H9 (cell line): Measurements from ENCODE around the gene RPS29. TPM values are rescaled to one million over a fixed set of nuclear protein-coding genes. Genes with fewer than 3 reads are reported as not detected.

Experiments
- DNase-seq: peaks from one replicate; pipeline ENCODE4 v3.0.0-alpha.2; 2017
- H2AFZ ChIP-seq: one replicate; pipeline ENCODE4 v1.6.1; 2013; ENCODE audit warnings: mild to moderate bottlenecking, low read length, control low read depth, moderate library complexity
- H2AK5ac ChIP-seq: 2 replicates; pipeline ENCODE4 v1.6.1; 2013; ENCODE audit warnings: low read length, control low read depth, mixed read lengths; ENCODE audit not compliant: insufficient read length
- H2BK120ac ChIP-seq: one replicate; pipeline ENCODE4 v1.6.1; 2013; ENCODE audit warnings: low read depth, mild to moderate bottlenecking, low read length, control low read depth, inconsistent platforms; ENCODE audit not compliant: poor library complexity, severe bottlenecking
- H2BK12ac ChIP-seq: 2 replicates; pipeline ENCODE4 v1.6.1; 2013; ENCODE audit warnings: low read length, control low read depth, mixed read lengths, low read depth; ENCODE audit not compliant: insufficient read length
- H2BK15ac ChIP-seq: 2 replicates; pipeline ENCODE4 v1.6.1; 2013; ENCODE audit warnings: low read depth, low read length, control low read depth
- H2BK20ac ChIP-seq: one replicate; pipeline ENCODE4 v1.6.1; 2013; ENCODE audit warnings: low read depth, mild to moderate bottlenecking, low read length, control low read depth, inconsistent platforms; ENCODE audit not compliant: poor library complexity, severe bottlenecking
- H2BK5ac ChIP-seq: 2 replicates; pipeline ENCODE4 v1.6.1; 2013; ENCODE audit warnings: low read length, control low read depth, mixed read lengths; ENCODE audit not compliant: insufficient read length
- H3K14ac ChIP-seq: 2 replicates; pipeline ENCODE4 v1.6.1; 2013; ENCODE audit warnings: low read length, control low read depth; ENCODE audit not compliant: insufficient read depth
- H3K18ac ChIP-seq: 2 replicates; pipeline ENCODE4 v1.6.1; 2013; ENCODE audit warnings: low read depth, mild to moderate bottlenecking, mixed read lengths, low read length, control low read depth; ENCODE audit not compliant: insufficient read length
- H3K23ac ChIP-seq: 2 replicates; pipeline ENCODE4 v1.6.1; 2013; ENCODE audit warnings: low read length, control low read depth, mixed read lengths, low read depth; ENCODE audit not compliant: insufficient read length
- H3K23me2 ChIP-seq: 2 replicates; pipeline ENCODE4 v1.6.1; 2013; ENCODE audit warnings: low read depth, mild to moderate bottlenecking, mixed read lengths, low read length, control low read depth; ENCODE audit not compliant: insufficient read length, poor library complexity, severe bottlenecking
- H3K27ac ChIP-seq: 2 replicates; pipeline ENCODE4 v1.5.1; 2013; ENCODE audit warnings: low read length, control low read depth, mixed read lengths, low read depth; ENCODE audit not compliant: insufficient read length
- H3K27me3 ChIP-seq: 2 replicates; pipeline ENCODE4 v1.6.1; 2013; ENCODE audit warnings: low read length, control low read depth, inconsistent platforms; ENCODE audit not compliant: insufficient read depth
- H3K4ac ChIP-seq: 2 replicates; pipeline ENCODE4 v1.6.1; 2013; ENCODE audit warnings: low read depth, mild to moderate bottlenecking, control low read depth, inconsistent platforms, low read length, moderate library complexity
- H3K4me1 ChIP-seq: 2 replicates; pipeline ENCODE4 v1.6.1; 2013; ENCODE audit warnings: low read length, control low read depth, inconsistent platforms; ENCODE audit not compliant: insufficient read depth
- H3K4me2 ChIP-seq: 2 replicates; pipeline ENCODE4 v1.6.1; 2013; ENCODE audit warnings: low read length, control low read depth, mixed read lengths; ENCODE audit not compliant: insufficient read length, insufficient read depth
- H3K56ac ChIP-seq: 2 replicates; pipeline ENCODE4 v1.6.1; 2013; ENCODE audit warnings: low read depth, mild to moderate bottlenecking, mixed read lengths, low read length, control low read depth; ENCODE audit not compliant: insufficient read length
- H3K79me1 ChIP-seq: 2 replicates; pipeline ENCODE4 v1.6.1; 2013; ENCODE audit warnings: low read depth, mild to moderate bottlenecking, moderate library complexity, low read length, control low read depth, inconsistent platforms; ENCODE audit not compliant: insufficient read depth, poor library complexity, severe bottlenecking
- H3K79me2 ChIP-seq: 2 replicates; pipeline ENCODE4 v1.6.1; 2013; ENCODE audit warnings: low read length, control low read depth, inconsistent platforms; ENCODE audit not compliant: insufficient read depth
- H3K9ac ChIP-seq: 2 replicates; pipeline ENCODE4 v1.6.1; 2013; ENCODE audit warnings: low read length, control low read depth, mixed read lengths; ENCODE audit not compliant: insufficient read length; ENCODE audit errors: extremely low read depth
- H3K9me3 ChIP-seq: one replicate; pipeline ENCODE4 v1.6.1; 2013; ENCODE audit warnings: low read depth, low read length, inconsistent platforms; ENCODE audit not compliant: control insufficient read depth
- H3T11ph ChIP-seq: one replicate; pipeline ENCODE4 v1.6.1; 2013; ENCODE audit warnings: mild to moderate bottlenecking, low read length, control low read depth, inconsistent platforms
- H4K20me1 ChIP-seq: one replicate; pipeline ENCODE4 v1.6.1; 2013; ENCODE audit not compliant: control insufficient read depth, insufficient read length, insufficient read depth
- H4K5ac ChIP-seq: 2 replicates; pipeline ENCODE4 v1.6.1; 2013; ENCODE audit warnings: low read depth, mild to moderate bottlenecking, mixed read lengths, low read length, control low read depth; ENCODE audit not compliant: insufficient read length
- H4K8ac ChIP-seq: replicated peaks from 2 replicates; pipeline ENCODE4 v1.6.1; 2013; ENCODE audit warnings: low read length, control low read depth, mixed read lengths, low read depth; ENCODE audit not compliant: insufficient read length
- H4K91ac ChIP-seq: 2 replicates; pipeline ENCODE4 v1.6.1; 2013; ENCODE audit warnings: low read depth, mild to moderate bottlenecking, moderate library complexity, mixed read lengths, low read length, control low read depth; ENCODE audit not compliant: insufficient read length
- H3K27ac Mint-ChIP-seq, 3 experiments: 2 replicates in 2 of 3; 3 replicates in 1 of 3; pipeline ENCODE4 v1.8.0; 2020 to 2021; ENCODE audit warnings: mixed read lengths in 3 of 3, mild to moderate bottlenecking in 1 of 3, moderate library complexity in 1 of 3
- H3K27me3 Mint-ChIP-seq: 2 replicates; pipeline ENCODE4 v1.8.0; 2021; ENCODE audit warnings: low read depth, mild to moderate bottlenecking, moderate library complexity, mixed read lengths
- H3K36me3 Mint-ChIP-seq, 3 experiments: 2 replicates in 2 of 3; 3 replicates in 1 of 3; pipeline ENCODE4 v1.8.0; 2020 to 2021; ENCODE audit warnings: low read depth in 3 of 3, mixed read lengths in 3 of 3; ENCODE audit not compliant: insufficient read depth in 1 of 3
- H3K4me1 Mint-ChIP-seq, 2 experiments: 2 replicates each; pipeline ENCODE4 v1.8.0; 2020; ENCODE audit warnings: mixed read lengths in 2 of 2
- H3K4me3 Mint-ChIP-seq, 2 experiments: 2 replicates in 1 of 2; 3 replicates in 1 of 2; pipeline ENCODE4 v1.8.0; 2020 to 2021; ENCODE audit warnings: mild to moderate bottlenecking in 2 of 2, mixed read lengths in 2 of 2, moderate library complexity in 1 of 2
- H3K9me3 Mint-ChIP-seq, 2 experiments: 2 replicates in 1 of 2; 3 replicates in 1 of 2; pipeline ENCODE4 v1.8.0; 2020; ENCODE audit warnings: mild to moderate bottlenecking in 2 of 2, mixed read lengths in 2 of 2, moderate library complexity in 1 of 2
- WGBS: extraction: QIAGEN DNeasy Blood & Tissue Kit; methylation state at CpG from one replicate; pipeline ENCODE4 v1.1.7; 2013; ENCODE audit warnings: missing lambda C conversion rate, low lambda C conversion rate, mixed read lengths; ENCODE audit not compliant: insufficient read length; ENCODE audit errors: extremely low coverage; 5-methylcytosine and 5-hydroxymethylcytosine counted together
- total RNA-seq: library from RNA; stranded (reverse); gene quantifications from 2 replicates; pipeline ENCODE4 v1.2.1, GENCODE V29; 2021
- TF ChIP-seq, protein P1 (sequence below): fragments of 200-600 bp; sonication (generic); conservative IDR thresholded peaks from 3 replicates; pipeline ENCODE4 v1.8.0; 2021; ENCODE audit warnings: antibody characterized with exemption, mild to moderate bottlenecking

The RPS29 gene
- total RNA-seq, 1 experiment from 2014 or later = 1,963 TPM

- Histone ChIP-seq H2BK20ac (no peak overlapping the region), H3K9ac (no peak overlapping the region), H4K20me1 (no peaks in the 10 kb centered on the region), H3K14ac (no peak overlapping the region), H2BK12ac (no peak overlapping the region), H4K8ac (no peak overlapping the region), H3K18ac (no peak overlapping the region), H3K9me3 (no peaks in the 10 kb centered on the region), H4K91ac (no peak overlapping the region), H3K79me2 (peaks cover 24% of the 10 kb centered on the region), H2AK5ac (no peak overlapping the region), H3K23ac (no peak overlapping the region), H2BK5ac (no peak overlapping the region), H2BK120ac (no peak overlapping the region), H4K5ac (no peak overlapping the region), H2AFZ (no peak overlapping the region), H3T11ph (no peak overlapping the region), H2BK15ac (no peak overlapping the region), H3K4me1 (peaks cover 5% of the 10 kb centered on the region; the same call in 1 of the 2 replicates), H3K79me1 (peaks cover 9% of the 10 kb centered on the region), H3K27me3 (no peaks in the 10 kb centered on the region), H3K27ac (no peak overlapping the region), H3K23me2 (peaks cover 11% of the 10 kb centered on the region), H3K56ac (no peak overlapping the region), H3K4ac (no peak overlapping the region), H3K4me2 (no peak overlapping the region)
- no peak for DNase-seq
- Mint-ChIP-seq H3K36me3 (peaks cover 51 to 57% (median 52%) of the 10 kb centered on the region in 3 experiments), H3K27ac (peak overlapping the region in 2 of 3 experiments; percentile 53 to 75; a peak in 5 of 7 replicates), H3K9me3 (no peaks in the 10 kb centered on the region), H3K4me3 (peak overlapping the region; percentile 62 to 95; a peak in 4 of 5 replicates), H3K27me3 (peaks cover 3% of the 10 kb centered on the region; the same call in 1 of the 2 replicates), H3K4me1 (peaks cover 29 to 35% of the 10 kb centered on the region in 2 experiments)
- WGBS = 100% methylated on average over 1 of the region's 4 CpGs
- TF ChIP-seq, protein P1, sequence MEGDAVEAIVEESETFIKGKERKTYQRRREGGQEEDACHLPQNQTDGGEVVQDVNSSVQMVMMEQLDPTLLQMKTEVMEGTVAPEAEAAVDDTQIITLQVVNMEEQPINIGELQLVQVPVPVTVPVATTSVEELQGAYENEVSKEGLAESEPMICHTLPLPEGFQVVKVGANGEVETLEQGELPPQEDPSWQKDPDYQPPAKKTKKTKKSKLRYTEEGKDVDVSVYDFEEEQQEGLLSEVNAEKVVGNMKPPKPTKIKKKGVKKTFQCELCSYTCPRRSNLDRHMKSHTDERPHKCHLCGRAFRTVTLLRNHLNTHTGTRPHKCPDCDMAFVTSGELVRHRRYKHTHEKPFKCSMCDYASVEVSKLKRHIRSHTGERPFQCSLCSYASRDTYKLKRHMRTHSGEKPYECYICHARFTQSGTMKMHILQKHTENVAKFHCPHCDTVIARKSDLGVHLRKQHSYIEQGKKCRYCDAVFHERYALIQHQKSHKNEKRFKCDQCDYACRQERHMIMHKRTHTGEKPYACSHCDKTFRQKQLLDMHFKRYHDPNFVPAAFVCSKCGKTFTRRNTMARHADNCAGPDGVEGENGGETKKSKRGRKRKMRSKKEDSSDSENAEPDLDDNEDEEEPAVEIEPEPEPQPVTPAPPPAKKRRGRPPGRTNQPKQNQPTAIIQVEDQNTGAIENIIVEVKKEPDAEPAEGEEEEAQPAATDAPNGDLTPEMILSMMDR = no peak
Measured at GRCh38 chr14:49582113-49582977, 3.8 kb downstream of the RPS29 start.
